MCF 10A (cell line): ENCODE data around the gene SLC38A2. TPM values are rescaled to one million over a fixed set of nuclear protein-coding genes. Genes with fewer than 3 reads are reported as not detected.

ENCODE experiments used
- BruUV-seq: library from RNA; stranded (reverse); fragments of 400-500 nt; replicated peaks from 2 replicates; lab custom pipeline; 2021; lab: Mats Ljungman, UMichigan
- CTCF ChIA-PET: fragments of 300-600 bp; sonication (Branson Sonifier 250); formaldehyde crosslinking; extraction: SDS; loops from one replicate; lab custom pipeline; 2021; ENCODE audit warnings: antibody characterized with exemption, inconsistent platforms; lab: Yijun Ruan, JAX
- POLR2A ChIA-PET: fragments of 300-600, 350-650 bp; sonication (Branson Sonifier 250); formaldehyde crosslinking; extraction: SDS; loops from one replicate; lab custom pipeline; 2020; ENCODE audit warnings: antibody characterized with exemption, inconsistent platforms; lab: Yijun Ruan, JAX
- DNase-seq: peaks from one replicate; pipeline ENCODE4 v3.0.0-alpha.2; 2018; ENCODE audit not compliant: unreplicated experiment
- H3K27ac Mint-ChIP-seq: one replicate; pipeline ENCODE4 v1.8.0; 2022; ENCODE audit warnings: mild to moderate bottlenecking, low read depth, mixed read lengths; ENCODE audit not compliant: unreplicated experiment
- H3K27me3 Mint-ChIP-seq: one replicate; pipeline ENCODE4 v1.8.0; 2022; ENCODE audit warnings: mixed read lengths; ENCODE audit not compliant: insufficient read depth, unreplicated experiment
- H3K36me3 Mint-ChIP-seq: one replicate; pipeline ENCODE4 v1.8.0; 2022; ENCODE audit warnings: mild to moderate bottlenecking, moderate library complexity, mixed read lengths; ENCODE audit not compliant: insufficient read depth, unreplicated experiment
- H3K4me1 Mint-ChIP-seq: one replicate; pipeline ENCODE4 v1.8.0; 2022; ENCODE audit warnings: mixed read lengths; ENCODE audit not compliant: insufficient read depth, unreplicated experiment
- H3K4me3 Mint-ChIP-seq: one replicate; pipeline ENCODE4 v1.8.0; 2022; ENCODE audit warnings: mild to moderate bottlenecking, moderate library complexity, mixed read lengths; ENCODE audit not compliant: unreplicated experiment
- H3K9me3 Mint-ChIP-seq: one replicate; pipeline ENCODE4 v1.8.0; 2022; ENCODE audit warnings: mixed read lengths; ENCODE audit not compliant: unreplicated experiment
- CTCF ChIP-seq: fragments of 200-600 bp; IDR thresholded peaks from one replicate; pipeline ENCODE4 v1.8.0; 2022; ENCODE audit warnings: antibody characterized with exemption, mild to moderate bottlenecking; ENCODE audit not compliant: unreplicated experiment
- intact Hi-C: fragments of 100-400 bp; cut with micrococcal nuclease; formaldehyde crosslinking; loops from 2 replicates; pipeline ENCODE4 v1.14.1; 2022
- total RNA-seq: library from RNA; stranded (reverse); gene quantifications from 2 replicates; pipeline ENCODE4 v1.2.3, GENCODE V29; 2022

SLC38A2 gene
- total RNA-seq, 1 experiment from 2014 or later = 1,070 TPM

- H3K36me3 Mint-ChIP-seq = peaks cover 73% of the 10 kb centered on the region
- CTCF ChIA-PET = interaction anchor here (0.6 to 2.1 kb wide), 14 partner anchors 9 to 699 kb away, joined by 3 to 11 read pairs (median 3); no protein-coding TSS in a partner anchor
These were observed 1.5 kb downstream of the SLC38A2 start for GRCh38 chr12:46370792-46371717.

DNA sequence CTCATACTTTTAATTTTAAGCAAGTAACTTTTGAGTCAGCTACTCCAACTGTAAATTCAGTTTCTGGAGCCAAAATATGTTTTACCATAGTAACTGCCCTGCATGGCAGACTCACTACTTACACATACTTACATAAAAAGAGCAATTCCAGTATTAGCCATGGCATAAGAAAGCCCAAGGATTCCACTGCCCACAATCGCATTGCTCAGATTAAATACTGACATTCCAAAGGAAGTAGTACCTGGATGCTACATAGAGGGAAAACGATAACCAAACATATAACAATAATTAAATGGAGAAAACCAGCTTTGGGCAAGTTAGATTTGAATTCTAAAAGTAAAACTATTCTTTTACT, 2.2 kb downstream of the SLC38A2 start:
- peak overlapping the region; percentile 98 for H3K27ac Mint-ChIP-seq
- POLR2A ChIA-PET = interaction anchor here (0.6 to 12.5 kb wide), 39 partner anchors 8 to 651 kb away, joined by 3 to 497 read pairs (median 9); partner anchors contain the start of genes SCAF11 and SLC38A1
- CTCF ChIA-PET = interaction anchor here (0.5 to 2.1 kb wide), 10 partner anchors 14 to 1401 kb away, joined by 3 to 11 read pairs (median 3); no protein-coding TSS in a partner anchor
- intact Hi-C loops = loop anchor here (2.0 to 5.0 kb wide), 4 partner anchors 102 to 652 kb away; partner anchors contain the start of gene SLC38A1
- peaks cover 80% of the 10 kb centered on the region for H3K36me3 Mint-ChIP-seq
- no peak for DNase-seq
- peaks cover 12% of the 10 kb centered on the region for H3K4me1 Mint-ChIP-seq
- TSS peak; percentile 39 for BruUV-seq
- no peak for TF ChIP-seq CTCF
- H3K4me3 Mint-ChIP-seq = peak overlapping the region; percentile 93
- no peaks in the 10 kb centered on the region for H3K9me3 Mint-ChIP-seq
- H3K27me3 Mint-ChIP-seq = no peaks in the 10 kb centered on the region

More at GRCh38 chr12:46370792-46371717, 1.5 kb downstream of the SLC38A2 start:
- TF ChIP-seq CTCF = no peak
- Mint-ChIP-seq H3K27ac (peak overlapping the region; percentile 98), H3K4me3 (peak overlapping the region; percentile 93), H3K9me3 (no peaks in the 10 kb centered on the region), H3K4me1 (peaks cover 12% of the 10 kb centered on the region), H3K27me3 (no peaks in the 10 kb centered on the region)
- peak; percentile 89 for DNase-seq
- POLR2A ChIA-PET = interaction anchor here (0.6 to 12.5 kb wide), 47 partner anchors 9 to 1343 kb away, joined by 3 to 497 read pairs (median 7); partner anchors contain the start of genes SCAF11 and SLC38A1
- intact Hi-C loops = loop anchor here (1.0 to 5.0 kb wide), 6 partner anchors 102 to 651 kb away; partner anchors contain the start of gene SLC38A1
- no TSS peak for BruUV-seq

- intact Hi-C loops = loop anchor here (2.0 to 5.0 kb wide), 5 partner anchors 101 to 653 kb away; partner anchors contain the start of genes SCAF11 and SLC38A1
- Mint-ChIP-seq H3K27me3 (no peaks in the 10 kb centered on the region), H3K4me3 (peak overlapping the region; percentile 93), H3K36me3 (peaks cover 87% of the 10 kb centered on the region), H3K4me1 (peaks cover 12% of the 10 kb centered on the region), H3K9me3 (no peaks in the 10 kb centered on the region), H3K27ac (peak overlapping the region; percentile 98)
- POLR2A ChIA-PET = interaction anchor here (0.6 to 12.5 kb wide), 37 partner anchors 7 to 652 kb away, joined by 3 to 497 read pairs (median 9); partner anchors contain the start of genes SCAF11 and SLC38A1
- TF ChIP-seq CTCF = no peak
- no peak for DNase-seq
- no TSS peak for BruUV-seq
- CTCF ChIA-PET = interaction anchor here (0.5 to 2.1 kb wide), 6 partner anchors 14 to 1401 kb away, joined by 3 to 11 read pairs (median 3); no protein-coding TSS in a partner anchor
These were observed 2.8 kb downstream of the SLC38A2 start for GRCh38 chr12:46369474-46370379.
